Ovary (tissue), 3 donors: ENCODE results near the gene FMNL3.

Source experiments
- CTCF ChIP-seq, 3 donors: fragments of 450-650 bp in 2 of 3; fragments of 200-600 bp in 1 of 3; IDR thresholded peaks; one replicate each; pipeline versions ENCODE4 v1.5.1 to v1.8.0; 2016 to 2022; ENCODE audit warnings: antibody characterized with exemption in 3 of 3, mild to moderate bottlenecking in 1 of 3
- EP300 ChIP-seq: sonication (generic); formaldehyde crosslinking; IDR thresholded peaks from one replicate; pipeline ENCODE4 v1.6.1; 2017; ENCODE audit warnings: antibody characterized with exemption
- donor health status: DM: no; HTN: no; CAD: no.

GRCh38 chr12:49705479-49706134 is 1.6 kb downstream of the FMNL3 start:
- TF ChIP-seq CTCF (IDR thresholded peaks at IDR 0.05) (no peak), EP300 (no peak)
